Right lobe of liver (tissue), 6 donors: ENCODE data around the gene MED8. TPM values are rescaled to one million over a fixed set of nuclear protein-coding genes. Genes with fewer than 3 reads are reported as not detected.
"Not testable (repeated sequence)": the region's sequence is repeated elsewhere in the genome, so short reads cannot be mapped to it uniquely, and the experiment has no call there.

Experiments used
- ATAC-seq, 4 donors: fragments of 200-7000 bp; cut with Tn5 transposase; one replicate each; pipeline ENCODE4 v1.9.1; 2020; ENCODE audit warnings: mild to moderate bottlenecking in 4 of 4, moderate library complexity in 4 of 4
- DNase-seq, 3 donors: peaks; one replicate each; pipeline ENCODE4 v3.0.0-alpha.2; 2020
- H3K27ac ChIP-seq, 3 donors: fragments of 200-600 bp; one replicate each; pipeline ENCODE4 v1.8.0; 2022
- H3K27me3 ChIP-seq, 2 donors: fragments of 200-600 bp; one replicate each; pipeline ENCODE4 v1.8.0; 2022
- H3K36me3 ChIP-seq, 4 donors: fragments of 200-600 bp; sonication (generic) in 1 of 4; one replicate each; pipeline versions ENCODE4 v1.5.1 to v1.8.0; 2017 to 2022; ENCODE audit warnings: control low read depth in 1 of 4
- H3K4me1 ChIP-seq, 4 donors: fragments of 200-600 bp; sonication (generic) in 1 of 4; one replicate each; pipeline versions ENCODE4 v1.5.1 to v1.8.0; 2017 to 2022; ENCODE audit warnings: control low read depth in 1 of 4
- H3K4me3 ChIP-seq, 3 donors: fragments of 200-600 bp; one replicate each; pipeline ENCODE4 v1.8.0; 2022
- H3K9me3 ChIP-seq, 4 donors: fragments of 200-600 bp; sonication (generic) in 1 of 4; one replicate each; pipeline versions ENCODE4 v1.5.1 to v1.8.0; 2017 to 2022; ENCODE audit warnings: control low read depth in 1 of 4
- CTCF ChIP-seq, 4 donors: fragments of 200-600 bp in 3 of 4; fragments of 450-650 bp in 1 of 4; IDR thresholded peaks; one replicate each; pipeline versions ENCODE4 v1.5.1 to v1.8.0; 2016 to 2022; ENCODE audit warnings: antibody characterized with exemption in 4 of 4, mild to moderate bottlenecking in 2 of 4
- POLR2A ChIP-seq: fragments of 450-650 bp; IDR thresholded peaks from one replicate; pipeline ENCODE4 v1.6.1; 2017; ENCODE audit warnings: antibody characterized with exemption, mild to moderate bottlenecking
- WGBS: methylation state at CpG from one replicate; pipeline ENCODE4 v1.1.6; 2018; ENCODE audit warnings: low coverage, low lambda C conversion rate; ENCODE audit not compliant: insufficient coverage; ENCODE audit errors: missing lambda C conversion rate; 5-methylcytosine and 5-hydroxymethylcytosine counted together
- intact Hi-C, 2 donors: fragments of 100-400 bp; cut with DNase I; formaldehyde crosslinking; loops; one replicate each; pipeline versions ENCODE4 v1.11.2 to v1.14.1; 2022
- total RNA-seq, 6 experiments: library from RNA; depleted of rRNA in 2 of 6; stranded (reverse); fragments of >200 nt in 2 of 6; fragmentation: NEBNext Ultra II Directional in 3 of 6; extraction: Animal tissue kit (Norgen Biotek cat#: 25700) in 3 of 6; gene quantifications; one replicate each; pipeline versions ENCODE4 v1.1.0 to v1.2.4, GENCODE V29; 2016 to 2023
- donor health status: DM: no; HTN: yes; CAD: no.
- donor health status: DM: no; HTN: no; CAD: no.
- donor health status: DM: no; HTN: no; CAD: no.
- donor health status: DM: no; HTN: yes; CAD: no.
- donor health status: DM: no; HTN: yes; CAD: no.

Gene MED8
- total RNA-seq, 6 experiments from 2014 or later, result 20.7 to 26.6 (median 24.1) TPM

GRCh38 chr1:43404353-43404752, 14.8 kb upstream of the MED8 start:
- ATAC-seq, result no peak
- Histone ChIP-seq H3K4me1 (no peaks in the 10 kb centered on the region), H3K27ac (no peak overlapping the region), H3K27me3 (no peaks in the 10 kb centered on the region), H3K4me3 (no peak overlapping the region), H3K36me3 (peaks cover 0 to 47% (median 20%) of the 10 kb centered on the region in 4 donors), H3K9me3 (no peaks in the 10 kb centered on the region)
- TF ChIP-seq POLR2A, result no peak
- TF ChIP-seq CTCF (IDR thresholded peaks at IDR 0.05), result no peak
- 82% methylated on average over 1 of the region's 6 CpGs for WGBS
- DNase-seq, result no peak
- intact Hi-C loops, result loop anchor here in 1 of 2 donors (10.0 kb wide), 1 partner anchor 180 kb away; no protein-coding TSS in a partner anchor

GRCh38 chr1:43402089-43402865, 12.7 kb upstream of the MED8 start:
- intact Hi-C loops, result loop anchor here in 1 of 2 donors (10.0 kb wide), 1 partner anchor 177 kb away; no protein-coding TSS in a partner anchor
- H3K27ac ChIP-seq, result no peak overlapping the region
- no peaks in the 10 kb centered on the region for H3K9me3 ChIP-seq
- no peak overlapping the region for H3K4me3 ChIP-seq
- no peak for ATAC-seq
- H3K36me3 ChIP-seq, result peaks cover 0 to 35% (median 18%) of the 10 kb centered on the region in 4 donors
- H3K27me3 ChIP-seq, result no peaks in the 10 kb centered on the region
- TF ChIP-seq POLR2A, result no peak
- no peak for TF ChIP-seq CTCF (IDR thresholded peaks at IDR 0.05)
- 88% methylated on average over 5 of the region's 6 CpGs for WGBS
- DNase-seq, result no peak
- H3K4me1 ChIP-seq, result no peaks in the 10 kb centered on the region

GRCh38 chr1:43400441-43400840, 10.8 kb upstream of the MED8 start:
- 100% methylated on average over 7 of the region's 9 CpGs for WGBS
- intact Hi-C loops, result loop anchor here in 1 of 2 donors (10.0 kb wide), 1 partner anchor 176 kb away; no protein-coding TSS in a partner anchor
- peaks cover 0 to 19% (median 13%) of the 10 kb centered on the region in 4 donors for H3K36me3 ChIP-seq
- not testable (repeated sequence) for DNase-seq, H3K9me3 ChIP-seq, H3K27me3 ChIP-seq, H3K27ac ChIP-seq, H3K4me3 ChIP-seq, H3K4me1 ChIP-seq, ATAC-seq

- Histone ChIP-seq H3K27ac (no peak overlapping the region), H3K36me3 (peaks cover 0 to 3% (median under 1%) of the 10 kb centered on the region in 4 donors), H3K9me3 (no peaks in the 10 kb centered on the region), H3K4me3 (no peak overlapping the region), H3K27me3 (no peaks in the 10 kb centered on the region), H3K4me1 (no peaks in the 10 kb centered on the region)
- WGBS, result 92% methylated on average over 3 of the region's 3 CpGs
- no peak for TF ChIP-seq POLR2A
- TF ChIP-seq CTCF (IDR thresholded peaks at IDR 0.05), result no peak
- intact Hi-C loops, result no loop called here
- ATAC-seq (no peak), DNase-seq (no peak)
These were observed 8.6 kb upstream of the MED8 start for GRCh38 chr1:43398227-43398626.

- WGBS, result 69% methylated on average over 1 of the region's 1 CpG
- H3K4me1 ChIP-seq, result peaks cover 0 to 1% (median 0%) of the 10 kb centered on the region in 4 donors
- DNase-seq, result no peak
- no peaks in the 10 kb centered on the region for H3K27me3 ChIP-seq
- no peak overlapping the region for H3K27ac ChIP-seq
- no peaks in the 10 kb centered on the region for H3K9me3 ChIP-seq
- no peak overlapping the region for H3K4me3 ChIP-seq
- TF ChIP-seq POLR2A (no peak), CTCF (IDR thresholded peaks at IDR 0.05) (no peak)
- intact Hi-C loops, result no loop called here
- ATAC-seq, result no peak
- peaks cover 0 to 3% (median 0%) of the 10 kb centered on the region in 4 donors for H3K36me3 ChIP-seq
These were observed 6.5 kb upstream of the MED8 start for GRCh38 chr1:43396059-43396458.
